C4-2B (cell line): ENCODE measurements around the gene CRACDL.
"Not testable (repeated sequence)": the region's sequence is repeated elsewhere in the genome, so short reads cannot be mapped to it uniquely, and the experiment has no call there.

Experiments
- H3K27ac ChIP-seq: fragments of 450-650 bp; 2 replicates; pipeline ENCODE4 v1.5.1; 2017
- ZFX ChIP-seq: fragments of 450-650 bp; IDR thresholded peaks from 2 replicates; pipeline ENCODE4 v1.6.1; 2017
- TF ChIP-seq, protein P1 (sequence below): fragments of 450-650 bp; conservative IDR thresholded peaks from 2 replicates; pipeline ENCODE4 v1.5.1; 2017; ENCODE audit warnings: mild to moderate bottlenecking

CRACDL gene

DNA sequence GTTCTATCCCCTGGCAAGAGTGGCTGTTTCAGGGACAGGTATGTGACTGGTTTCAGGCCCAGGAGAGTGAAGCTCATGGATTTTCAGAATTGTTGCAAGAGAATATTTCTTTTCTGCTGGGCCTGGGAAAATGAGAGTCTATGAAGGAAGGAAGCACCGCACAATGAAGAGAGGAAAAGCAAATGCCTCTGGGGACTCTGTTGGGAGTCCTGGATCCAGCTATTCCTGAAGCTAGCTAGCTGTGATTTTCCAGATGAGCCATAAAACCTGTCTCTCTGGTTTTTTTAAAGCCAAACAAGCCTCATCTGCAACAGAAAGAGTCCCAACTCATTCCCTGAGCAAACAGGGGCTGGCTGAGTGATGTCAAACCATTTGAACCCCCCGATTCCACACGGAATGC is 53.7 kb downstream of the CRACDL start:
- H3K27ac ChIP-seq = no peak overlapping the region
- TF ChIP-seq ZFX = no peak
- TF ChIP-seq, protein P1, sequence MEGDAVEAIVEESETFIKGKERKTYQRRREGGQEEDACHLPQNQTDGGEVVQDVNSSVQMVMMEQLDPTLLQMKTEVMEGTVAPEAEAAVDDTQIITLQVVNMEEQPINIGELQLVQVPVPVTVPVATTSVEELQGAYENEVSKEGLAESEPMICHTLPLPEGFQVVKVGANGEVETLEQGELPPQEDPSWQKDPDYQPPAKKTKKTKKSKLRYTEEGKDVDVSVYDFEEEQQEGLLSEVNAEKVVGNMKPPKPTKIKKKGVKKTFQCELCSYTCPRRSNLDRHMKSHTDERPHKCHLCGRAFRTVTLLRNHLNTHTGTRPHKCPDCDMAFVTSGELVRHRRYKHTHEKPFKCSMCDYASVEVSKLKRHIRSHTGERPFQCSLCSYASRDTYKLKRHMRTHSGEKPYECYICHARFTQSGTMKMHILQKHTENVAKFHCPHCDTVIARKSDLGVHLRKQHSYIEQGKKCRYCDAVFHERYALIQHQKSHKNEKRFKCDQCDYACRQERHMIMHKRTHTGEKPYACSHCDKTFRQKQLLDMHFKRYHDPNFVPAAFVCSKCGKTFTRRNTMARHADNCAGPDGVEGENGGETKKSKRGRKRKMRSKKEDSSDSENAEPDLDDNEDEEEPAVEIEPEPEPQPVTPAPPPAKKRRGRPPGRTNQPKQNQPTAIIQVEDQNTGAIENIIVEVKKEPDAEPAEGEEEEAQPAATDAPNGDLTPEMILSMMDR = no peak

DNA sequence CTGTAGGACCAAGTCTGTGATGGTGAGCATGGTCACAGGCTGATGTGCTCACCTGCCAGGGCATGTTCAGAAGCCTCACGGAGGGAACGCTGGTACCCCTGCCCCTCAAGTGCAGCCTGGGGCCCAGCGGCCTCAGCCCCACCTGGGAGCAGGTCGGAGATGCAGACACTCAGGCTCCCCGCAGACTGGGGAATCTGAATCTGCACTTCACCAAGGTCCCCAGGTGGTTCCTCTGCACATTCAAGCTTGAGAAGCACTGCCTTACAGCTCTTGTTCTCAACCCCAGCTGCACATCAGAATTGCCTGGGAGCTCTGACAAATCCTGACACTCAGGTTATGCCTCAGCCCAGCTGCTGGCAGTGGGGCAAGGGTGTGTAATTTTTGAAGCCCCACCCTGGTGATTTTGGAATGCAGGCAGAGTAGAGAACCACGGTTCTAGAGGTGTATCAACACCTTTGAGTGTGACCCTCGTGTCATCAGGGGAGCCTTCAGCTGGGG is 54.8 kb downstream of the CRACDL start:
- H3K27ac ChIP-seq = no peak overlapping the region
- TF ChIP-seq ZFX = no peak
- TF ChIP-seq, protein P1 = no peak

DNA sequence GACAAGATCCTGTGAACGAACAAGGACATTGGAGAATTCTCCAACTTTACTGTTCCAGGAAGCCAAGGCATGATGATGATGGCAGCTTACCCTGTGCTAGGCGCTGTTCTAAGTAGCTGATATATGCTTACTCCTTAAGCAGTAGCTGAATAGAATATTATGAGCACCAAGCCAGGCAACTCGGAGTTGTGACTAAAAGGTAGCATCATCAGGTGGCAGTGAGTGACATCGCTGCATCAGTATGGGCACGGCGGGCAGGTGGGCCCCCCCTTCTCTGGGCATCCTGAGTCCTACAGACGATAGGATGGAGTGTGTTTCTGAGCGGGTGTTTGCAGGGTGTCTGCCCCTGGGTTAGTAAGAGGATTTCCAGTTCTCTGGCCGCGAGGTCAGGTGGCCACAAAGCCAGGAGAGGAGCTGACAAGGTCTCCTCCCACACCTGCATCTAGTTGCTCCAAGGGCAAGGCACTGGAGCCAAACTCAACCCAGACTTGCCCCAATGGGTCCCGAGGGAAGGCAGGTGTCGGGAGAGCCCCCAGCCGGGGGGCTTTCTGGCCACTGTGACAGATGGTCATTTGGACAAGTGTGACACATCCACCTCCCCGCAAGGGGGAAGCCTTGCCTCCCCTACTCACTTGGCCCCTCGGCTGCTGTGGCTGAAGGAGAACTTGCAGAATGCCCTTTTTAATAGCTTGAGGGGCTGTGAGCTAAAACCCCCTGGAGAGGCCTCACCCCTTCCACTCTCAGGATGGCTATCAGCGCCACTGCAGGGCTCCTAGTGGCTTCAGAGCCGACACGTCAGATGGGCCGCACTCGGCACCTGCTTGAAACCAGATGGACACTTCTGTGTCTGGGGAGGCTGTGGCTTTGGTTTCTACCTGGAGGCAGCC is 55.5 kb downstream of the CRACDL start:
- TF ChIP-seq, protein P1 = peak; percentile 47; the same call in 1 of the 2 replicates
- no peak for TF ChIP-seq ZFX
- H3K27ac ChIP-seq = no peak overlapping the region

DNA sequence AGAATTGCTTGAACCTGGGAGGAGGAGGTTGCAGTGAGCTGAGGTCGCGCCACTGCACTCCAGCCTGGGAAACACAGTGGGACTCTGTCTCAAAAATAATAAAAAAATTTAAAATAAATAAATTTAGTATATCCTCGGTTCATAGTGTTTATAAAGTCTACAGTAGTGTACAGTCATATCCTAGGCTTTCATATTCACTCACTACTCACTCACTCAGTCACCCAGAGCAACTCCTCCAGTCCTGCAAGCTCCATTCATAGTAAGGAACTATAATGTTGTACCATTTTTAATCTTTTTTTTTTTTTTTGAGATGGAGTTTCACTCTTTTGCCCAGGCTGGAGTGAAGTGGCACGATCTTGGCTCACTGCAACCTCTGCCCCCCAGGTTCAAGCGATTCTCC is 58.4 kb downstream of the CRACDL start:
- not testable (repeated sequence) for H3K27ac ChIP-seq

DNA sequence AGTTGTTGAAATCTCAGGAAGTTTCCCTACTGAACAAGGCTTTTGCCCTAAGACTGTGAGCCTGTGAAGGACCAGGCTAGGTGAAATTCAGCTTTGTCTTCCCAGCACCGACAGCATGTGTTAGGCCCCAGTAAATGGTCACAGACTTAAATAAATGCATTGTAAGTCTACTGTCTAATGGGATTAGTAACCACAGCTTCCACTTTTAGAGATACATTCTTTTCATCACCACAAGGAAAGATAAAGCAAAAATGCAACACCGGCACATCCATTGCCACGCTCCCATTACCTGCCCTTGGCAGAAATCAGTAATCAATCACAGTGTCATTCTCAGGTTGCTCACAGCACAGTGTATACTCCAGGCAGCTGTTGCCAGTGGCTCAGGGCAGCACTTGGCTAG is 59.3 kb downstream of the CRACDL start:
- TF ChIP-seq, protein P1 = no peak
- TF ChIP-seq ZFX = no peak
- no peak overlapping the region for H3K27ac ChIP-seq

DNA sequence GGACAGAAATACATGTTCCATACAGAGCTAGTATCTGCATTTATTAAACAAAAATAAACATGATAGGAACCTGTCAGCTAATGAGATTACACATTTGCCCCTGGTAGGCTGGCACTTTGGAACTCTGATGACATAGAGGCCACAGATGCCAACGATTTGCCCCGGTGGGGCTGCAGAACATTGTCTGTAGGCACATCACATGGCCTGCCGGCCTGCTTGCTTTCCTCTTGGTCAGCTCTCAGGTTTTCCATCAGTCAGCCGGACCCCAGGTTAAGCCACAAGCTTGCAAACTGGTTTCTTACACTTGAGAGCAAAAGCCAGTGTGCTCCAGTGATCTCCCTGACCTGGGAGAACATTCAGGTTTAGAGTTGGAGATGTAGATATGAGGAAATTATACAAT is 60.3 kb downstream of the CRACDL start:
- TF ChIP-seq, protein P1 = no peak
- no peak for TF ChIP-seq ZFX
- H3K27ac ChIP-seq = no peak overlapping the region

DNA sequence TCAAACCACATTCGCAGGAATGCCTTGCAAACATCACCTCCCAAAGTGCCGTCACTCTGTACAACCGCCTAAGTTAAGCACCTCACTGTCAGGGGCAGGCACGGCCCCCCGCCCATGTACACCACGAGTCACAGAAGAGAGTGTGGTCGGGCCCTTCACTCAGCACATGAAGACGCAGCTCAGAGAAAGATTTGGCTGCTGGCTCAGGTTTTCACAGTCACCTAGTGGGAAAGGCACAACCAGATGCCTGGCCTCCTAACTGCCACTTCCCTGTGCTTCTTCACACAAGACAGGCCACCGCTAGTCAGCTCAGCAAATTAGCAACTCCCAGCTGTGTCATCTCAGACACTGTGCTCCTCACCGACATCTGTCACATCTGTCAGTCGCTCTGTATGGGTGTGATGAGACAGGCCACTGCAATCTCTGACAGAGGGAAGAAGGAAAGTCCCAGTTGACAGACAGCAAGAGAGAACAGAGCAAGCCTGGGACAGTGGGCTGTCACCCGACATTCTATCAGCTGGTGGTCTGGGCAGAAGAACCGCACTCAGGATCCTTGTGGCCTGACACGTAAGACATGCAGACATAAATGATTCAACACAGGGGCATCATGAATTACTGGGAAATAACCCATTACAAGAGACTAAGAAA is 60.8 kb downstream of the CRACDL start:
- no peak overlapping the region for H3K27ac ChIP-seq
- TF ChIP-seq ZFX = no peak
- TF ChIP-seq, protein P1 = no peak
